H1 (cell line): ENCODE data around the gene DPF3. TPM values are rescaled to one million over a fixed set of nuclear protein-coding genes. Genes with fewer than 3 reads are reported as not detected.

Experiments
- CTCF ChIA-PET: fragments of 300-600 bp; sonication (Branson Sonifier 250); formaldehyde crosslinking; loops from one replicate; lab custom pipeline; 2021; ENCODE audit not compliant: partially characterized antibody; lab: Charles Lee
- POLR2A ChIA-PET: fragments of 300-600 bp; sonication (Branson Sonifier 250); formaldehyde crosslinking; loops from one replicate; lab custom pipeline; 2021; ENCODE audit warnings: inconsistent platforms; ENCODE audit not compliant: partially characterized antibody; lab: Charles Lee
- DNase-seq, 2 experiments: peaks; one replicate each; pipeline versions ENCODE4 v3.0.0 to v3.0.0-alpha.2; 2010 to 2022; ENCODE audit warnings: low spot score in 2 of 2, low read depth in 1 of 2, mixed read lengths in 1 of 2
- FAIRE-seq: peaks from 2 replicates; lab custom pipeline; 2011; peaks lifted over from hg19 to GRCh38; lab: Jason Lieb, UNC
- H2AFZ ChIP-seq: 2 replicates; pipeline ENCODE4 v1.8.1; 2012; ENCODE audit warnings: low read length, inconsistent platforms
- H2AK5ac ChIP-seq: 2 replicates; pipeline ENCODE4 v1.6.1; 2013; ENCODE audit warnings: low read depth, low read length
- H2BK120ac ChIP-seq: replicated peaks from 2 replicates; pipeline ENCODE3; 2013; ENCODE audit warnings: low read depth, low read length, inconsistent platforms
- H2BK12ac ChIP-seq: 2 replicates; pipeline ENCODE4 v1.6.1; 2013; ENCODE audit warnings: low read depth, low read length
- H2BK15ac ChIP-seq: 2 replicates; pipeline ENCODE4 v1.6.1; 2013; ENCODE audit warnings: low read length
- H2BK20ac ChIP-seq: 2 replicates; pipeline ENCODE4 v1.6.1; 2013; ENCODE audit warnings: low read length
- H2BK5ac ChIP-seq: 2 replicates; pipeline ENCODE4 v1.6.1; 2013; ENCODE audit warnings: low read depth, low read length
- H3K14ac ChIP-seq: 2 replicates; pipeline ENCODE4 v1.6.1; 2013; ENCODE audit warnings: inconsistent platforms; ENCODE audit not compliant: insufficient read length
- H3K18ac ChIP-seq: 2 replicates; pipeline ENCODE4 v1.6.1; 2013; ENCODE audit warnings: low read length; ENCODE audit errors: extremely low read depth
- H3K23ac ChIP-seq: 2 replicates; pipeline ENCODE4 v1.6.1; 2013; ENCODE audit warnings: inconsistent platforms; ENCODE audit not compliant: insufficient read length
- H3K23me2 ChIP-seq: 2 replicates; pipeline ENCODE4 v1.6.1; 2013; ENCODE audit warnings: low read depth, low read length
- H3K27ac ChIP-seq: 2 replicates; pipeline ENCODE4 v1.6.1; 2011; ENCODE audit warnings: low read depth, low read length, inconsistent platforms
- H3K27me3 ChIP-seq, 4 experiments: replicated peaks in 1 of 4; 1 replicate in 1 of 4; 2 replicates in 3 of 4; pipeline versions ENCODE4 v1.6.1 to v1.8.1; 2011 to 2013; ENCODE audit warnings: low read length in 3 of 4, mild to moderate bottlenecking in 3 of 4, inconsistent platforms in 2 of 4, mixed read lengths in 2 of 4, moderate library complexity in 1 of 4; ENCODE audit not compliant: control insufficient read depth in 3 of 4, insufficient read depth in 3 of 4; ENCODE audit errors: extremely low read depth in 1 of 4
- H3K36me3 ChIP-seq, 4 experiments: 2 replicates each; pipeline versions ENCODE4 v1.6.1 to v1.8.1; 2011 to 2013; ENCODE audit warnings: mild to moderate bottlenecking in 4 of 4, low read length in 3 of 4, moderate library complexity in 2 of 4, control low read depth in 1 of 4, inconsistent platforms in 1 of 4; ENCODE audit not compliant: insufficient read depth in 4 of 4, control insufficient read depth in 2 of 4
- H3K4ac ChIP-seq: replicated peaks from 2 replicates; pipeline ENCODE3; 2013; ENCODE audit warnings: low read length, low read depth, mixed read lengths, inconsistent platforms; ENCODE audit not compliant: insufficient read length
- H3K4me1 ChIP-seq, 4 experiments: replicated peaks in 1 of 4; 1 replicate in 1 of 4; 2 replicates in 3 of 4; pipeline versions ENCODE4 v1.6.1 to v1.8.1; 2011 to 2013; ENCODE audit warnings: low read length in 3 of 4, inconsistent platforms in 2 of 4, mixed read lengths in 1 of 4; ENCODE audit not compliant: insufficient read depth in 4 of 4, control insufficient read depth in 3 of 4
- H3K4me2 ChIP-seq, 2 experiments: 2 replicates each; pipeline versions ENCODE4 v1.6.1 to v1.8.1; 2011 to 2013; ENCODE audit warnings: low read depth in 2 of 2, low read length in 2 of 2, control low read depth in 1 of 2, inconsistent platforms in 1 of 2, mild to moderate bottlenecking in 1 of 2; ENCODE audit not compliant: insufficient read depth in 1 of 2
- H3K4me3 ChIP-seq, 4 experiments: fragments of 200-600, 300-600 bp in 1 of 4; sonication (generic), shearing (Covaris generic), sonication (Bioruptor Twin) in 1 of 4; 2 replicates each; pipeline versions ENCODE4 v1.5.1 to v1.8.1; 2011 to 2016; ENCODE audit warnings: low read length in 4 of 4, low read depth in 3 of 4, control low read depth in 2 of 4, inconsistent platforms in 2 of 4, mild to moderate bottlenecking in 2 of 4, mixed read lengths in 1 of 4, moderate library complexity in 1 of 4; ENCODE audit not compliant: insufficient read depth in 2 of 4; ENCODE audit errors: extremely low read depth in 1 of 4
- H3K56ac ChIP-seq: replicated peaks from 2 replicates; pipeline ENCODE3; 2013; ENCODE audit warnings: low read depth, mild to moderate bottlenecking, mixed read lengths, low read length, inconsistent platforms; ENCODE audit not compliant: insufficient read length
- H3K79me1 ChIP-seq: 2 replicates; pipeline ENCODE4 v1.6.1; 2013; ENCODE audit warnings: low read depth, low read length, control low read depth
- H3K79me2 ChIP-seq, 2 experiments: 2 replicates each; pipeline versions ENCODE4 v1.6.1 to v1.8.1; 2012 to 2013; ENCODE audit warnings: low read length in 2 of 2, mild to moderate bottlenecking in 2 of 2, inconsistent platforms in 1 of 2; ENCODE audit not compliant: insufficient read depth in 2 of 2, control insufficient read depth in 1 of 2
- H3K9ac ChIP-seq, 4 experiments: replicated peaks in 1 of 4; 1 replicate in 1 of 4; 2 replicates in 3 of 4; pipeline versions ENCODE4 v1.6.1 to v1.8.1; 2011 to 2013; ENCODE audit warnings: low read depth in 3 of 4, low read length in 3 of 4, control low read depth in 2 of 4, mild to moderate bottlenecking in 2 of 4, moderate library complexity in 2 of 4, inconsistent platforms in 1 of 4; ENCODE audit errors: extremely low read depth in 1 of 4
- H3K9me3 ChIP-seq, 2 experiments: 2 replicates each; pipeline versions ENCODE4 v1.6.1 to v1.8.1; 2012 to 2013; ENCODE audit warnings: mild to moderate bottlenecking in 2 of 2, moderate library complexity in 2 of 2, control low read depth in 1 of 2, inconsistent platforms in 1 of 2, low read depth in 1 of 2, low read length in 1 of 2, mixed read lengths in 1 of 2; ENCODE audit not compliant: insufficient read depth in 2 of 2
- H4K20me1 ChIP-seq, 2 experiments: replicated peaks in 1 of 2; 2 replicates each; pipeline versions ENCODE3 to v1.8.1; 2011 to 2013; ENCODE audit warnings: inconsistent platforms in 2 of 2, low read length in 2 of 2, mild to moderate bottlenecking in 1 of 2; ENCODE audit not compliant: insufficient read depth in 2 of 2, control insufficient read depth in 1 of 2
- H4K5ac ChIP-seq: 2 replicates; pipeline ENCODE4 v1.6.1; 2013; ENCODE audit warnings: low read length, low read depth, mixed read lengths, inconsistent platforms; ENCODE audit not compliant: insufficient read length
- H4K8ac ChIP-seq: 2 replicates; pipeline ENCODE4 v1.8.0; 2013; ENCODE audit warnings: mild to moderate bottlenecking, moderate library complexity, low read length, inconsistent platforms; ENCODE audit not compliant: insufficient read depth; ENCODE audit errors: extremely low read depth
- H4K91ac ChIP-seq: replicated peaks from 2 replicates; pipeline ENCODE3; 2013; ENCODE audit warnings: low read length, mixed read lengths, inconsistent platforms; ENCODE audit not compliant: insufficient read length
- CBX5 ChIP-seq: fragments of 300-800, 300-1000 bp; sonication (generic); IDR thresholded peaks from 2 replicates; pipeline ENCODE4 v1.7.1; 2016; ENCODE audit warnings: antibody characterized with exemption, low read length, low read depth
- CTCF ChIP-seq, 3 experiments: IDR thresholded peaks; 1 replicate in 2 of 3; 2 replicates in 1 of 3; pipeline versions ENCODE4 v1.5.1 to v1.6.1; 2011; ENCODE audit warnings: low read length in 3 of 3, mild to moderate bottlenecking in 3 of 3, inconsistent platforms in 2 of 3, low read depth in 1 of 3, moderate library complexity in 1 of 3; ENCODE audit not compliant: insufficient read depth in 1 of 3; ENCODE audit errors: control extremely low read depth in 1 of 3
- MAFK ChIP-seq: IDR thresholded peaks from 2 replicates; pipeline ENCODE4 v1.6.1; 2012; ENCODE audit warnings: low read depth, mild to moderate bottlenecking, improper control_type of control experiment, low read length
- POLR2AphosphoS5 ChIP-seq: IDR thresholded peaks from 2 replicates; pipeline ENCODE4 v1.6.1; 2011; ENCODE audit warnings: low read depth, low read length
- POU5F1 ChIP-seq: IDR thresholded peaks from 2 replicates; pipeline ENCODE4 v1.6.1; 2011; ENCODE audit warnings: low read depth, mild to moderate bottlenecking, low read length, moderate library complexity
- SAP30 ChIP-seq: fragments of 300-600 bp; sonication (generic); IDR thresholded peaks from 2 replicates; pipeline ENCODE4 v1.7.1; 2012; ENCODE audit warnings: low read length, moderate library complexity, mild to moderate bottlenecking, inconsistent platforms; ENCODE audit not compliant: insufficient read depth, insufficient replicate concordance
- WGBS, 2 experiments: shearing (Covaris generic) in 1 of 2; methylation state at CpG; one replicate each; pipeline versions ENCODE4 v1.1.6 to v1.1.7; 2013 to 2015; ENCODE audit warnings: low lambda C conversion rate in 2 of 2, mixed read lengths in 2 of 2, inconsistent platforms in 1 of 2, low coverage in 1 of 2, missing lambda C conversion rate in 1 of 2; ENCODE audit not compliant: insufficient replicate concordance in 2 of 2, insufficient coverage in 1 of 2, insufficient read length in 1 of 2; ENCODE audit errors: extremely low coverage in 1 of 2, missing lambda C conversion rate in 1 of 2; 5-methylcytosine and 5-hydroxymethylcytosine counted together
- polyA plus RNA-seq, 7 experiments: library from polyadenylated mRNA; depleted of rRNA in 3 of 7; stranded (reverse) in 5 of 7; unstranded in 2 of 7; fragments of >200 nt in 5 of 7; fragments of 200-250 nt in 2 of 7; gene quantifications; 1 replicate in 5 of 7; 2 replicates in 1 of 7; 4 replicates in 1 of 7; pipeline versions ENCODE4 v1.2.1 to v1.2.3, GENCODE V29; 2011 to 2013; ENCODE audit warnings: missing spikeins in 2 of 7, mixed read lengths in 2 of 7
- total RNA-seq: library from RNA; stranded (reverse); fragmentation: NEBNext Ultra II Directional; extraction: Animal tissue kit (Norgen Biotek cat#: 25700); gene quantifications from 2 replicates; pipeline ENCODE4 v1.2.1, GENCODE V29; 2021

DPF3 gene
- total and polyA plus RNA-seq, 2 of the 8 experiments (the other 6 are each of a cell fraction or from before 2014, with no cell fraction given), result 0.19 TPM; not detected in 1

- Histone ChIP-seq H4K91ac (no peak overlapping the region), H3K18ac (no peak overlapping the region), H2BK120ac (no peak overlapping the region), H3K23ac (no peak overlapping the region), H3K4me1 (peaks cover 0 to 3% (median 0%) of the 10 kb centered on the region in 4 experiments; a peak in 1 of 7 replicates), H3K9ac (no peak overlapping the region), H3K79me1 (no peaks in the 10 kb centered on the region), H2AK5ac (no peak overlapping the region), H3K23me2 (no peaks in the 10 kb centered on the region), H3K4ac (no peak overlapping the region), H2BK5ac (no peak overlapping the region), H3K9me3 (no peaks in the 10 kb centered on the region), H4K8ac (no peak overlapping the region), H3K36me3 (no peaks in the 10 kb centered on the region), H3K79me2 (no peaks in the 10 kb centered on the region), H3K4me3 (no peak overlapping the region), H3K14ac (no peak overlapping the region), H2AFZ (no peak overlapping the region), H3K56ac (no peak overlapping the region), H2BK20ac (no peak overlapping the region), H2BK12ac (no peak overlapping the region), H2BK15ac (no peak overlapping the region), H3K27me3 (no peaks in the 10 kb centered on the region), H3K4me2 (no peak overlapping the region), H4K20me1 (no peaks in the 10 kb centered on the region), H3K27ac (no peak overlapping the region), H4K5ac (no peak overlapping the region)
- FAIRE-seq, result no peak
- 89% methylated on average over 3 of the region's 3 CpGs; no CpG with 5 or more reads in 1 of the 2 experiments for WGBS, 2 experiments
- POLR2A ChIA-PET, result no interaction called here
- no peak for DNase-seq
- CTCF ChIA-PET, result interaction anchor here (0.7 to 0.9 kb wide), 2 partner anchors 140 to 183 kb away, joined by 3 read pairs; no protein-coding TSS in a partner anchor
- TF ChIP-seq CBX5, result no peak
- TF ChIP-seq SAP30, result no peak
- TF ChIP-seq POLR2AphosphoS5, result no peak
- no peak for TF ChIP-seq POU5F1
- TF ChIP-seq MAFK, result no peak
- TF ChIP-seq CTCF (IDR thresholded peaks at IDR 0.05; ENCODE audit: control extremely low read depth in 1 of 3, insufficient read depth in 1 of 3, low read depth in 1 of 3, low read length in 3 of 3), result peak in 1 of 3 experiments; percentile 19; a peak in 1 of 4 replicates
Measured at GRCh38 chr14:72736308-72736707, 157.6 kb downstream of the DPF3 start.
